Retina (tissue), 1 donor: Measurements from ENCODE around the gene ZNHIT3.

Experiments used
- DNase-seq: peaks from one replicate; pipeline ENCODE4 v3.0.0-alpha.2; 2016

ZNHIT3 gene

GRCh38 chr17:36514856-36515255 lies 28.4 kb downstream of the ZNHIT3 start:
- DNase-seq: no peak

- no peak for DNase-seq
Observed at GRCh38 chr17:36515837-36516236, 29.4 kb downstream of the ZNHIT3 start.

- no peak for DNase-seq
Observed at GRCh38 chr17:36523113-36523512, 36.6 kb downstream of the ZNHIT3 start.

DNA sequence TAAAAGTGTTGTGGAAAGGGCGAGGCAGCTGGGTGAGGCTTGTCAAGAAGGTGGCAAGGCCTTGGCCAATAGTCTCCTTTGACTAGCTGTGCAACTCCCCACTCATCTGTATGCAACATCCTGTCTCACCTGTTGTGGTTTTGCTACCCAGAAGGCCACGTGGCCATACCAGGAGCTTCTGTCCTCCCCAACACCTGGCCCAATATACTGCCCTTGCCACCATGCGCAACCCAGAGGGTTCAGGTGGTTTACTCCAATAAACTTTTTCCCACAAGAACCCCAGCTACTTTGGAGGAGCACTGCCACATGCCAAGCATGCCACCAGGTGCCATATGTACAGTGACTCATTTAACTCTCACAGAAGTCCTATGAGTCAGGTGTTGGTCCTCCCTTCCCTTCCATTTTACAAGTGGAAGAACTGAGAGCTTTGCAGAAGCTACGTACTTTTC lies 38.0 kb downstream of the ZNHIT3 start:
- DNase-seq: no peak

GRCh38 chr17:36525113-36525512 lies 38.6 kb downstream of the ZNHIT3 start:
- DNase-seq: no peak

DNA sequence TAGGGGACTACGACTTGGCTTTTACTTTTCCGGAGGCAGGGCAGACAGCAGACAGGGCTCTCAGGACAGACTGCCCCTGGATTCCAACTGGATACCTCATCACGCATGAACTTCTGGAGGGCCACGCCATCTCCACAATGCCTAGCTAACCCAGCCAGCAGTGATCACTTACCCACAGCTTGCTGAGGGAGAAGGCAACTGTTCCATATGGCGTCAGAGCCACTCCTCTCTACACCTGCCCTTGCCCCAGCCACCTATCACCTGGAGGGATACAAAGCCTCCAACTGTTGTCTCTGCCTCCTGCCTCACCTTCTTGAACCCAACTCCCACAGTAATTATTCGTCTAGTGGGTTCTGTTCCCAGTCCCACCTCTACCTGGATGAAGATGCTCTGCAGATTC lies 39.4 kb downstream of the ZNHIT3 start:
- DNase-seq: no peak

GRCh38 chr17:36527621-36528250 lies 41.3 kb downstream of the ZNHIT3 start:
- DNase-seq: no peak

- DNase-seq: no peak
Observed at GRCh38 chr17:36529121-36529520, 42.6 kb downstream of the ZNHIT3 start.

GRCh38 chr17:36532435-36532975 lies 46.0 kb downstream of the ZNHIT3 start:
- DNase-seq: no peak

DNA sequence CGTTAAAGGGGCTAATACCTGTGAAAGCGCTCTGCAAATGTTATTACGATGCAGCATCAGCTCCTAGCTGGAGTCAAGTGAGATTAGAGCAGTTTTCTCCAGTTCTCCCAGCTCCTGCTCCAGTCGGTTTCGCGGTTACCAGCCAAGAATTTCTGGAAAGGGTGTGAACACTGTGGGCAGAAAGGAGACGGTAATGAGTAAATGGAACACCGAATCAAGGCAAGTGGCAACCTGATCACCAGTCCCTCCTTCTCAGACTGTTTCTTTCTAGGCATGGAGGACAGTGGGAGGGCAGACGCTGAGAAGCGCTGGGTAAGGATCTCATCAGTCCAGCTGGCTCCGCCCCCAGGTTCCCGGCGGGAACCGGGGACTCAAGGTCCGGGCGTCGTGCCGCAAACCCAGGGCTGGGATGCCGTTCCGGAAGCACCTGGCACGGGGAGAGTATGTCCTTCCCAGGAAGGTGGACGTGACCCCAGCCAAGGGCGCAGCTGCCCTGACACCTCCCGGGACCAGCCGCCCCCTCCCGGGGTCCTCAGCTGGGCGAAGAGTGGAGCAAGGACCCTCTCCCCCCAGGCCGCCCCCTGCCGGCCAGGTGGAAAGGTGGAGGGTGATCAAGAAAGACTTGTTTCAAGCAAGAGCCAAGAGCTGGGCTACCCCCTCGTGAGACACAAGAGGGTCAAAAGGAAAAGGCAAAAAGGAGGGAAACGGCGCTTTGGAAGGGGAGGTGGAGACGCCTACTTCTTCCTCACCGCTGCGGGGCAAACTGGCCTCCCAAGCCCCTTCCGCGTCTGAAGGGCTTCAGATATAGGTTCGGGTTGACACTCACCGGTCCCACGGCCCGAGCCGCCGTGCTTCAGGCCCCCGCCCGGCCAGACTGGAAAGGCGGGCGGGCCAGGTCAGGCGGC lies 47.7 kb downstream of the ZNHIT3 start:
- no peak for DNase-seq

- peak; percentile 98 for DNase-seq
Observed at GRCh38 chr17:36534840-36535668, 48.6 kb downstream of the ZNHIT3 start, which contains the start of the genes MYO19 and PIGW. Gene MYO19 (minus strand): TSS chr17:36534868. CDS start chr17:36532538, 2,330 bp downstream. Gene PIGW (plus strand): TSS chr17:36534987. CDS start chr17:36537102, 2,115 bp downstream.

- DNase-seq: no peak
Observed at GRCh38 chr17:36535669-36536081, 49.2 kb downstream of the ZNHIT3 start.

GRCh38 chr17:36540696-36541095 lies 54.2 kb downstream of the ZNHIT3 start:
- DNase-seq: no peak

- DNase-seq: no peak
Observed at GRCh38 chr17:36542755-36543154, 56.3 kb downstream of the ZNHIT3 start.

GRCh38 chr17:36544044-36544306 lies 57.5 kb downstream of the ZNHIT3 start:
- DNase-seq: no peak

- DNase-seq: peak; percentile 96
Observed at GRCh38 chr17:36544307-36545076, 58.0 kb downstream of the ZNHIT3 start, which contains the start of gene GGNBP2. Gene GGNBP2 (plus strand): TSS chr17:36544919. CDS start chr17:36545725, 806 bp downstream.

GRCh38 chr17:36545077-36545464 lies 58.6 kb downstream of the ZNHIT3 start:
- no peak for DNase-seq
